Panc1 (cell line): Measurements from ENCODE around the gene COG3. TPM values are rescaled to one million over a fixed set of nuclear protein-coding genes. Genes with fewer than 3 reads are reported as not detected.
"Not testable (repeated sequence)": the region's sequence is repeated elsewhere in the genome, so short reads cannot be mapped to it uniquely, and the experiment has no call there.

Experiments
- ATAC-seq: fragments of 200-7000 bp; cut with Tn5 transposase; 2 replicates; pipeline ENCODE4 v1.9.1; 2020; ENCODE audit warnings: mild to moderate bottlenecking, moderate library complexity
- BruUV-seq: library from RNA; stranded (reverse); fragments of 400-500 nt; replicated peaks from 2 replicates; lab custom pipeline; 2021; lab: Mats Ljungman, UMichigan
- CTCF ChIA-PET: fragments of 300-600 bp; sonication (Branson Sonifier 250); formaldehyde crosslinking; loops from one replicate; lab custom pipeline; 2022; ENCODE audit warnings: antibody characterized with exemption; lab: Charles Lee
- POLR2A ChIA-PET: fragments of 300-600 bp; sonication (Branson Sonifier 250); formaldehyde crosslinking; loops from one replicate; lab custom pipeline; 2022; ENCODE audit warnings: antibody characterized with exemption; lab: Charles Lee
- DNase-seq: peaks from one replicate; pipeline ENCODE4 v3.0.0-alpha.2; 2010; ENCODE audit warnings: low read depth, low spot score
- H3K27ac ChIP-seq: 2 replicates; pipeline ENCODE4 v1.5.1; 2011; ENCODE audit warnings: mild to moderate bottlenecking, low read length, inconsistent platforms
- H3K27me3 ChIP-seq: fragments of 200-500 bp; sonication (Bioruptor generic); 2 replicates; pipeline ENCODE4 v1.6.0; 2014; ENCODE audit warnings: low read length, inconsistent platforms; ENCODE audit not compliant: control insufficient read depth, insufficient read depth
- H3K36me3 ChIP-seq: fragments of 200-500 bp; sonication (Bioruptor generic); 2 replicates; pipeline ENCODE4 v1.5.1; 2014; ENCODE audit warnings: inconsistent platforms, mild to moderate bottlenecking, low read length, moderate library complexity; ENCODE audit not compliant: control insufficient read depth, insufficient read depth
- H3K4me1 ChIP-seq: 2 replicates; pipeline ENCODE4 v1.5.1; 2011; ENCODE audit warnings: inconsistent platforms, mild to moderate bottlenecking, low read length, moderate library complexity; ENCODE audit not compliant: control insufficient read depth, insufficient read depth
- H3K4me3 ChIP-seq, 2 experiments: 2 replicates each; pipeline ENCODE4 v1.5.1; 2011 to 2012; ENCODE audit warnings: low read depth in 2 of 2, low read length in 2 of 2, mild to moderate bottlenecking in 2 of 2, inconsistent platforms in 1 of 2, moderate library complexity in 1 of 2
- H3K9me3 ChIP-seq: fragments of 200-500 bp; sonication (Bioruptor generic); 2 replicates; pipeline ENCODE4 v1.5.1; 2014; ENCODE audit warnings: low read depth, mild to moderate bottlenecking, inconsistent platforms, low read length, moderate library complexity; ENCODE audit not compliant: control insufficient read depth, insufficient read depth
- POLR2AphosphoS5 ChIP-seq: IDR thresholded peaks from 2 replicates; pipeline ENCODE4 v1.6.1; 2012; ENCODE audit warnings: mild to moderate bottlenecking, low read depth, low read length, moderate library complexity
- SIN3A ChIP-seq: IDR thresholded peaks from 2 replicates; pipeline ENCODE4 v1.6.1; 2012; ENCODE audit warnings: low read depth, mild to moderate bottlenecking, low read length, moderate library complexity, borderline replicate concordance; ENCODE audit not compliant: insufficient read depth
- TCF7L2 ChIP-seq: IDR thresholded peaks from 2 replicates; pipeline ENCODE4 v1.6.1; 2011; ENCODE audit warnings: mild to moderate bottlenecking, low read depth, low read length, inconsistent platforms
- in situ Hi-C: cut with HindIII; loops from 2 replicates; pipeline ENCODE4 v1.10.0; 2016; ENCODE audit warnings: low sequenced_read_pairs, low pct_unique_long_range_greater_than_20kb
- intact Hi-C: fragments of 100-400 bp; cut with micrococcal nuclease; formaldehyde crosslinking; loops from one replicate; pipeline ENCODE4 v1.10.0; 2022; ENCODE audit not compliant: unreplicated experiment
- total RNA-seq: library from RNA; stranded (reverse); gene quantifications from one replicate; pipeline ENCODE4 v1.2.1, GENCODE V29; 2021; ENCODE audit not compliant: unreplicated experiment
- TF ChIP-seq, protein P1 (sequence below): fragments of 450-650 bp; IDR thresholded peaks from 2 replicates; pipeline ENCODE4 v1.5.1; 2017; ENCODE audit warnings: mild to moderate bottlenecking
- TF ChIP-seq, protein P2 (sequence below), 2 experiments: IDR thresholded peaks; 2 replicates each; pipeline ENCODE4 v1.6.1; 2011 to 2012; ENCODE audit warnings: low read depth in 2 of 2, control low read depth in 1 of 2, low read length in 1 of 2, mild to moderate bottlenecking in 1 of 2, moderate library complexity in 1 of 2; ENCODE audit not compliant: insufficient read depth in 1 of 2

The COG3 gene
- total RNA-seq, 1 experiment from 2014 or later = 13.6 TPM

DNA sequence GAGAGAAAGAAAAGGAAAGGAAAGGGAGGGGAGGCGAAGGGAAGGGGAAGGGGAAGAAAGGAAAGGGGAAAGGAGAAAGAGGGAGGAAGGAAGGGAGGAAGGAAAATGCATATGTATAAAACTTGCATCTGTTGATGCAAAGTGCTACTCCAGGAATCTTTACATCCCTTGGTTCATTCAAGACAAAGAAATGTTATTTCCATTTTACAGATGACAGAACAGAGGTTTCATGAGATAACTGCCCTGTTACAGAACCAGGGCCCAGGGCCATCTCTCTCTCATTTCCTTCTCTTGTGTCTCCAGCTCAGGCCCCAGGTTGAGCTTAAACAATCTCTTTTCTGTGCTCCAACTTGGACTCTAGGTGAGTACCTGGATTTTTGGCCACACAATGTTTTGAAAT lies 44.8 kb upstream of the COG3 start:
- H3K4me1 ChIP-seq = no peaks in the 10 kb centered on the region
- ChIA-PET POLR2A (no interaction called here), CTCF (no interaction called here)
- H3K9me3 ChIP-seq = no peaks in the 10 kb centered on the region
- no peak overlapping the region for H3K4me3 ChIP-seq
- no peak for DNase-seq
- TF ChIP-seq POLR2AphosphoS5 (no peak), TCF7L2 (no peak), SIN3A (no peak)
- TF ChIP-seq, protein P1, sequence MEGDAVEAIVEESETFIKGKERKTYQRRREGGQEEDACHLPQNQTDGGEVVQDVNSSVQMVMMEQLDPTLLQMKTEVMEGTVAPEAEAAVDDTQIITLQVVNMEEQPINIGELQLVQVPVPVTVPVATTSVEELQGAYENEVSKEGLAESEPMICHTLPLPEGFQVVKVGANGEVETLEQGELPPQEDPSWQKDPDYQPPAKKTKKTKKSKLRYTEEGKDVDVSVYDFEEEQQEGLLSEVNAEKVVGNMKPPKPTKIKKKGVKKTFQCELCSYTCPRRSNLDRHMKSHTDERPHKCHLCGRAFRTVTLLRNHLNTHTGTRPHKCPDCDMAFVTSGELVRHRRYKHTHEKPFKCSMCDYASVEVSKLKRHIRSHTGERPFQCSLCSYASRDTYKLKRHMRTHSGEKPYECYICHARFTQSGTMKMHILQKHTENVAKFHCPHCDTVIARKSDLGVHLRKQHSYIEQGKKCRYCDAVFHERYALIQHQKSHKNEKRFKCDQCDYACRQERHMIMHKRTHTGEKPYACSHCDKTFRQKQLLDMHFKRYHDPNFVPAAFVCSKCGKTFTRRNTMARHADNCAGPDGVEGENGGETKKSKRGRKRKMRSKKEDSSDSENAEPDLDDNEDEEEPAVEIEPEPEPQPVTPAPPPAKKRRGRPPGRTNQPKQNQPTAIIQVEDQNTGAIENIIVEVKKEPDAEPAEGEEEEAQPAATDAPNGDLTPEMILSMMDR = no peak
- TF ChIP-seq, protein P2, sequence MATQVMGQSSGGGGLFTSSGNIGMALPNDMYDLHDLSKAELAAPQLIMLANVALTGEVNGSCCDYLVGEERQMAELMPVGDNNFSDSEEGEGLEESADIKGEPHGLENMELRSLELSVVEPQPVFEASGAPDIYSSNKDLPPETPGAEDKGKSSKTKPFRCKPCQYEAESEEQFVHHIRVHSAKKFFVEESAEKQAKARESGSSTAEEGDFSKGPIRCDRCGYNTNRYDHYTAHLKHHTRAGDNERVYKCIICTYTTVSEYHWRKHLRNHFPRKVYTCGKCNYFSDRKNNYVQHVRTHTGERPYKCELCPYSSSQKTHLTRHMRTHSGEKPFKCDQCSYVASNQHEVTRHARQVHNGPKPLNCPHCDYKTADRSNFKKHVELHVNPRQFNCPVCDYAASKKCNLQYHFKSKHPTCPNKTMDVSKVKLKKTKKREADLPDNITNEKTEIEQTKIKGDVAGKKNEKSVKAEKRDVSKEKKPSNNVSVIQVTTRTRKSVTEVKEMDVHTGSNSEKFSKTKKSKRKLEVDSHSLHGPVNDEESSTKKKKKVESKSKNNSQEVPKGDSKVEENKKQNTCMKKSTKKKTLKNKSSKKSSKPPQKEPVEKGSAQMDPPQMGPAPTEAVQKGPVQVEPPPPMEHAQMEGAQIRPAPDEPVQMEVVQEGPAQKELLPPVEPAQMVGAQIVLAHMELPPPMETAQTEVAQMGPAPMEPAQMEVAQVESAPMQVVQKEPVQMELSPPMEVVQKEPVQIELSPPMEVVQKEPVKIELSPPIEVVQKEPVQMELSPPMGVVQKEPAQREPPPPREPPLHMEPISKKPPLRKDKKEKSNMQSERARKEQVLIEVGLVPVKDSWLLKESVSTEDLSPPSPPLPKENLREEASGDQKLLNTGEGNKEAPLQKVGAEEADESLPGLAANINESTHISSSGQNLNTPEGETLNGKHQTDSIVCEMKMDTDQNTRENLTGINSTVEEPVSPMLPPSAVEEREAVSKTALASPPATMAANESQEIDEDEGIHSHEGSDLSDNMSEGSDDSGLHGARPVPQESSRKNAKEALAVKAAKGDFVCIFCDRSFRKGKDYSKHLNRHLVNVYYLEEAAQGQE (IDR thresholded peaks at IDR 0.05; ENCODE audit: insufficient read depth in 1 of 2, low read depth in 2 of 2, low read length in 1 of 2) = no peak
- no TSS peak for BruUV-seq
- intact Hi-C loops (no loop called here), in situ Hi-C loops (no loop called here)
- no peaks in the 10 kb centered on the region for H3K27me3 ChIP-seq
- no peak overlapping the region for H3K27ac ChIP-seq
- H3K36me3 ChIP-seq = no peaks in the 10 kb centered on the region; the same call in 1 of the 2 replicates
- ATAC-seq = no peak

DNA sequence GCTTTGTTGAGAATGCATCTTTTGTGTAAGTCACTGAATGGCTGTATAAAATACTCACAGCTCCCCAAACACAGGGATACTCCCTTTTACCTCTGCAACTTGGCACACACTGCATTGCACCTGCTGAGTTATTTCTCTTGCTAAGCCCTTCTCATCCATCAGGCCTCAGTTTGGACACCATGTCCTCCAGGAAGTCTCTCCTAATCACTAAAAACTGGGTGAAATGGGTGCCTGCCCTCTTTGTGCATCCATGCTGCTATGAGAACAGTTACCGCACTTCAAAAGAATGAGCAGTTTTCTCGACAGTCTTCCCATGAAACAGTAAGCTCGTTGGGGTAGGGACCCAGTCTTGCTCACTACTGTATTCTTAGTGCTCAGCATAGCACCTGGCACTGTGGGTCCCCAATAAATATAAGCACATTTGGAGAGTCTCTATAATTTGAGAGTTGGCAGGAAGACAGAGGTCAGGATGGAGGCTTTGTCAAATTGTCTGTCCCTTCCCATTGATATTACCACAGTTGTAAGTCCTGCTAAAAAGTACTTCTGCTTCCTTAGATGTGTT lies 41.9 kb upstream of the COG3 start:
- intact Hi-C loops (no loop called here), in situ Hi-C loops (no loop called here)
- H3K27ac ChIP-seq = no peak overlapping the region
- ATAC-seq (no peak), DNase-seq (no peak)
- CTCF ChIA-PET = no interaction called here
- H3K27me3 ChIP-seq = no peaks in the 10 kb centered on the region
- H3K36me3 ChIP-seq = no peaks in the 10 kb centered on the region; the same call in 1 of the 2 replicates
- no TSS peak for BruUV-seq
- POLR2A ChIA-PET = no interaction called here
- H3K9me3 ChIP-seq = no peaks in the 10 kb centered on the region
- no peaks in the 10 kb centered on the region for H3K4me1 ChIP-seq
- no peak overlapping the region for H3K4me3 ChIP-seq
- TF ChIP-seq SIN3A = no peak
- TF ChIP-seq TCF7L2 = no peak
- TF ChIP-seq POLR2AphosphoS5 = no peak
- TF ChIP-seq, protein P1 = no peak
- TF ChIP-seq, protein P2 (IDR thresholded peaks at IDR 0.05; ENCODE audit: insufficient read depth in 1 of 2, low read depth in 2 of 2, low read length in 1 of 2) = no peak

DNA sequence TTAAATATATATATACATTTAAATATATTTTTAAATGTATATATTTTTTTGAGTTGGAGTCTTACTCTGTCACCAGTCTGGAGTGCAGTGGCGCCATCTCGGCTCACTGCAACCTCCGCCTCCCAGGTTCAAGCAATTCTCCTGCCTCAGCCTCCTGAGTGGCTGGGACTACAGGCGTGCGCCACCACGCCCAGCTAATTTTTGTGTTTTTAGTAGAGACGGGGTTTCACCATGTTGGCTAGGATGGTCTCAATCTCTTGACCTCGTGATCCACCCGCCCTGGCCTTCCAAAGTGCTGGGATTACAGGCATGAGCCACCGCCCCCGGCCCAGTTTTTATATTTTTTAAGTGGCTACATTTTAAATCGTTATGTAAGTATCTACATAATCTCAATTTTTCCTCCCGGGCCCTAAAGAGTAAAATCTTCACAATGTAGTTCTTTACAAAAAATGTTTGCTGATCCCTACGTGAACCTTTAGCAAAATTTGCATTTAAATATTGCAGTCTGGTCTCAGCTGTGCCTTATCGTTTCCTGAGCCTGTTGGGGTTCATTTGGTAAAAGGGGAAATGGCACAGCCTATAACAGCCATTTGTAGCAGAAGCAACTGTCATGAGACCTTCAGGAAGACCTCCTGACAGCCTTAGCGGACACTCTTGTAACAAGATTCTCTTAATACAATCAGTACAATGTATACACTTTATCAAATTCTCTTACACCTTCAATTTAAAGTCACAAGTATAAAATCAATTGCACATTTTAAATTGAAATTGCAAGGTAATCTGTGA lies 38.5 kb upstream of the COG3 start:
- POLR2A ChIA-PET, H3K9me3 ChIP-seq, DNase-seq, CTCF ChIA-PET, H3K36me3 ChIP-seq, ATAC-seq, H3K4me1 ChIP-seq, H3K4me3 ChIP-seq, H3K27ac ChIP-seq, H3K27me3 ChIP-seq, in situ Hi-C loops, BruUV-seq, intact Hi-C loops: not testable (repeated sequence)
